Uterus (tissue), 2 donors: ENCODE data around the gene ARPC3.
A peak's percentile ranks its signal among the peaks of the same experiment; 100 is the strongest.

ENCODE experiments used
- CTCF ChIP-seq, 4 experiments: fragments of 200-600 bp in 2 of 4; fragments of 450-650 bp in 2 of 4; sonication (generic) in 2 of 4; IDR thresholded peaks; one replicate each; pipeline ENCODE4 v1.5.1; 2016 to 2019; ENCODE audit warnings: antibody characterized with exemption in 4 of 4, mild to moderate bottlenecking in 2 of 4, moderate library complexity in 1 of 4
- POLR2A ChIP-seq, 2 donors: fragments of 450-650 bp; IDR thresholded peaks; one replicate each; pipeline ENCODE4 v1.6.1; 2016; ENCODE audit warnings: antibody characterized with exemption in 2 of 2, mild to moderate bottlenecking in 1 of 2, moderate library complexity in 1 of 2

- TF ChIP-seq CTCF (IDR thresholded peaks at IDR 0.05) (peak; percentile 89 to 96 (median 94)), POLR2A (IDR thresholded peaks at IDR 0.05) (peak; percentile 14 to 57)
Measured at GRCh38 chr12:110449799-110450497, at the start of gene ARPC3.
